ENCODE results near the gene CES5A.
A peak's percentile ranks its signal among the peaks of the same experiment; 100 is the strongest.
"Not testable (repeated sequence)": the region's sequence is repeated elsewhere in the genome, so short reads cannot be mapped to it uniquely, and the experiment has no call there.

The CES5A gene

DNA sequence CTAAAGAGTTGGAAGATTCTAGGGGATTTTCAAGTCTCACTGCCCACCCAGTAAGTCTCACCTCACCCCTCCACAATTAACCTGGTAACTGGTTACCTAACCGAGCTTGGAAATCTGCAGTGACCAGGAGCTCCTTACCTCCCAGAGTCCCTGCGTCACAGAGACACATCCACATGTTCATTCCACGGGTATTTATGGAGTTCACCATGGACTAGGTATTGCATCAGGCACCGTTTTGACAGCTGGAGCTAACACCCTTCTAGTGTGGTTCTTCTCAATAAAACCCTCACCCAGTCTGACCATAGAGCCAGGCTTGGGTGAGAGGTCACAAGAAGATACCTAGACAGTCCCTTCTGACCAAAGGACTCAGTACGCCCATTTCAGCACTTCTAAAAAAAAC is 2.1 kb downstream of the CES5A start:
- DNase-seq (ENCODE audit: low spot score) = no peak

DNA sequence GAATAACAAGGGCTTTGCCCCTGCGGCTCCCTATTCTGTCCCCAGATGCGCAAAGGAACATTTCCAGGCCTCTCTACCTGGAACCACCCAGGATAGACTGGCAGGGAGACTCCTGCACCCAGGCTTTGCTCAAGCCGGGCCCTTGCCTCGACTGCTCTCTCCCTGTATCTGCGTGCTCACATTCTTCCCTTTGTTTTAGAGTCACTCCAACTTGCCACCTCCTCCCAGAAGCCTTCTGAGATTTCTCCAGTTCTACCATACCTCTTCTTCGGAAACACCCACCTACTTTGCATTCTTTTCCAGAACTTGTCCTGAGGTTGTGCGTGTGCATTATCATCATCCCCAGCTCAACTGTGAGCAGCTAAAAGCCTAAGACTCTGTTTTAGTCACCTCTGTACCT is 3.0 kb downstream of the CES5A start:
- DNase-seq (ENCODE audit: low spot score) = no peak

DNA sequence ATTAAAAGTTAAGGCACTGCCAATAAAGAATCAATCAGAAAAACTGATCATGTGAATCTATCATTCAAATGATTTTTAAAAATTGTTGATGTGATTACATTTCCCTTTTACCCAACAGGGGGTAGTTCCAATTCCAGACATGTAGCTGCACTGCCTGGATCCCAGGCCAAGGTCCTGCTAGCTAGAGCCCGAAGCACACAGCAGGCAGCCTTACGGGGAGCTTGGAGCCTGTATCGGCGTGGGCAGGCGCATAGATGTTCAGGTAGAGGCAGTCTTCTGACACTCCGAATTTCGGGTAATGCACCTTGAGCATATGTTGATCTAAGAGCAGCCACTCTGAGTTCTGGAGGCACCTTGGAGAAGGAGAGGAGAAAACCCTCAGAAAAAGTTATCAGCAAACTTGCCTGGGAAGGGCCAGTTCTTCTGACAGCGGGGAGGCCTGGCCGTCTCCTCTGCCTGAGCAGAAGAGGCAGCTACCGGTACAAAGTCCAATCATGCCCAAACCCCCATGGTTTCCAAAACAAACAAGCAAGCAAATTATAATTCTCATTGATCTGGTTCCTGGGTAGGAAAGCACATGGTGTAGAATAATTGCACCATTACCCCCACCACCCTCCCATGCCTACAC is 3.6 kb downstream of the CES5A start:
- no peak for DNase-seq (ENCODE audit: low spot score)

DNA sequence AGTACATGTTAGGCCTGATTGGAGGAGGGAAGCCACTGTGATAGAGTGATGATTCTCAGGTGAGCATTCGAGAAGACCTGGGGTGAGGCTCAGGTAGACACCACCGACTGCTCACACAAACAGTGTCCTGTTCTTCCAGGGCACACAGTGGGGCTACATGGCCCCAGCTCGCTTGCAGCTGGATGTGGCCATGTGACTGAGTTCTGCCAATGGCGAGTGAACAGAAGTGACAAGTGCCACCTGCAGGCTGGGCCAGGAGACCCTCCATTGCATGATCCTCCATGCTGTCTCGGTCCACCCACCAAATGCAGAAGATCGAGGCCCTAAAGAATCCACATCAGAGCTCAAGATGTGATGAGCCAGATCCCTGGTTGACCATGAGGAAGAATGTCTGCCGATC is 6.2 kb downstream of the CES5A start:
- no peak for DNase-seq (ENCODE audit: low spot score)

DNA sequence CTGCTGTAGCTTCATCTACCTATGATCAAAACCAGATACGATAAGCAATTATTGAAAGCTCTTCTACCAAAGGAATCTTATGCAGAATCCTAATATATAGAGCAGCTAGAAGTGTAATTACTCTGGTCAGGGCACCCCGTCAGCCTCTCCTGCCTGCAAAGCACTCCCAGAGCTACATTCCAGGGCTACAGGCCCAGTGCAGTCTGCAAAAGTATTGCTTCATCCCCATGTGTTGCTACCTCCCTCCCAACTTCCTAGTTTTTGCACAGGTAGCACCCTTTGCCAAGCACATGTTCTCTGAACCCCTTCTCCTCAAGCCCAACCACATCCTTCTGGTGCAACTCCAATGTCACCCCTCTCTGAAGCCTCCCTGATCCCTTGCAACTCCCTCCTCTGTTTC is 7.0 kb downstream of the CES5A start:
- DNase-seq (ENCODE audit: low spot score) = no peak

DNA sequence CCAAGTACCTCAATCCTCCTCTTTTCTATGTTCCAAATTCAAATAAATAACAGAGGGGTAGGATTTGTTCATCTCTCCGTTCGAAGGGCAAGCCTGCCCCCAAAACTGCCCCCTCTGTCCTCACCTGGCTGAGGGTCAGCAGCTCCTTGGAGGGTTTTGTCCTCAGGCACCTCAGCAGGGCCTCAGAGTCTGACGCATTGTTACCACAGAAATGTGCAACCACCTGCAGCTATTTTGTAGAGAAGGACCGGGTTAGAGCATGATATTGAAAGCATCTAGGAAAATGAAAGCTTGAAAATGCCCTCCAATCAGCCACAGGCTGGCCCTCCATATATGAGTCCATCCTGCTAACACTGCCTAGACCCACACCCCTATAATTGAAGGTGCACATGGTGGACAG is 13.9 kb downstream of the CES5A start:
- DNase-seq (ENCODE audit: low spot score) = no peak

DNA sequence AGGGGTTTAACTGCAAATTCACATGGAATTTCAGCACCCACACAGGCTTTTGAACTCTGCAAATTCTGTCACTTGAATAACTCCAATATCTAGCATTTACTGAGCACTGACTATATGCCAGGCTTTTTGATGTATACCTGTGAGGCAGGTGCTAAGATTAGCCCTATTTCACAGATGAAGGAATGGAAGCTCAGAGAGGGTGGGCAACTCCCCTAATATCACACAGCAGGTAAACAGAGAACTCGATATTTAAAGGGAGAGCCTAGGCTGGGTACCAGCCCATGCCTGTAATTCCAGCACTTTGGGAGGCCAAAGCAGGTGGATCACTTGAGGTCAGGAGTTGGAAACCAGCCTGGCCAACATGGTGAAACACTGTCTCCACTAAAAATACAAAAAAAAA is 17.5 kb downstream of the CES5A start:
- DNase-seq (ENCODE audit: low spot score) = not testable (repeated sequence)

DNA sequence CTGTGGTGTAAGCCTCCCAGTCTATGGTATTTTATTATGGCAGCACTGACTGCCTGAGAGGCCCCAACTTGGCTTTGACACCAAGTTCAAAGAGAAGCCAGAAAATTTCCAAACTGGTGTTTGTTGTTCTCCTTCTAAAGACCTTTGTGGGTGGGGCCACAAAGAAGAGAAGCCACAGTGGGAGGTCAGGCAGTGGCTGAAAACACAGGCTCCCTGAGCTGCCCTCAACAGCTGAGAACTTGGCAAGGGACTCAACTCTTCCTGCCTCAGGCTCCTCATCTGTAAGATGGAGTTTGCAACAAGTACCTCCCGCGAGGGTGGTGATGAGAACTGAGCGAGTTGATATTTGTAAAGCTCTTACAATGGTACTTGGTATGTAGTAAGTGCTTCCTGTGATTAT is 18.2 kb downstream of the CES5A start:
- DNase-seq (ENCODE audit: low spot score) = no peak

DNA sequence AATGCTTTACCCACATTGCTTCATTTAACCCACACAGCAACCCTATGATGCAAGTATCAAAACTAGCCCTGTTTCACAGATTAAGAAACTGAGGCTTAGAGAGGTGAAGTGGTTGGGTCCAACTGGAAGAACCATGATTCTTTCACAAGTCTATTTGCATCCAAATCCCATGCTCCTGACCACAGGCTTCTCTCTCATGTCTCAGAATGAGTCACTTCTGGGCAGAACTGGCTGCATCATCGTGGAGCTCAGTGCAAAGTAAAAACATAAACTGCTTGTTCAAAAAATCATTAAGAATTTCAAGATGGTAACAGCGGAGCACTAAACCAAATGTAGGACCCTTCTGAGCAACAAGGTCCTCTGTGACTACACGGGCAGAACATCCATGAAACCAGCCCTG is 22.1 kb downstream of the CES5A start:
- DNase-seq (ENCODE audit: low spot score) = no peak

DNA sequence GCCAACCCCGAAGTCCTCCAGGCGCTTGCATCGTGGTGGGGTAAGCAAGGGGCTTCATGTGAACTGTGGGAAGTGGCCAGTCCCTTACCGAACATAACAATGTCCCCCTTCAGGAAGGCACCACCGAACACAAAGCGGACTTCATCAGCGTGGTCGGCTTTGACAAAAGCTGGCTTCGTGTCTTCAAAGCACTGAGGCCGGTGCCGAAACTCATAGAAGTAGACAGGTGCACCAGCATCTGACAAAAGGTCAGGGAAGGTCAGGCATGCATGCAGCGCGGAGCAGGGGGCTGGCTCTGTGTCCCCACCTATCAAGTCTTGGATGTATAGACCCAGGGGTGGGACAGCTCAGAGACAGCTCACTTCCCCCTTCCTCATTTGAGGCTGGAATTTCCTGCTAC is 25.6 kb downstream of the CES5A start:
- DNase-seq (ENCODE audit: low spot score) = no peak

DNA sequence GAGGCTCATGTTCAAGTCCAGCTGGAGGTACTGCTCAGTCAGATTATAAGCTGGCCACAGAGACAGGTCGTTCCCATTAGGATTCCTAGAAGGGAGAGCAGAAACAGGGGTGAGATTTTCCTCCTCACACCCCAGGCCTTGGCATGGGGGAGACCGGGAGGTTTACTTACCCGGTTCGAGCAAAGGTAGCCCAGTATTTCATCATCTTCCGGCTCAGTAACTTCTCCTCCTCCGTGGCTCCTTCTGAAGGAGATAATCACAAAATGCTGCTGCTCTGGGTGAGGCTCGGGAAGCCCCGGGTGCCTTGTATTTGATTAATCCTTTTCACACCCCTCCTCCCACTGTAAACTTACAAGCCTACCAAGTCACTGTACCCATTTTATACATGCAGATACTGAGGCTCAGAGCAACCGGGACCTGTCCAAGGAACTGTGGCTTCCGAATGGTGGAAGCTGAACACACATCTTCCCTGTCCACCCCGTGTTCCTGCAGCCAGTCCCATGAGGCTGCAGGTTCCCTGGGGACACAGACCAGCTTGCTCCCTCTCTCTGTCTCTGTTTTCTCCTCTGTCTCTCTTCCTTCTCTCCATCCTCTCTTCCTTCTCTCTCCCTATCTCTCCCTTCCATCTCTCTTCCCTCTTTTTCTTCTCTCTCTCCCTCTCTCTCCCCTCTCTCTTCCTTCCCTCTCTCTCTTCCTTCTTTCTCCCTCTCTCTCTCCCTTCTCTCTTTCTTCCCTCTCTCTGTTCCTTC is 28.4 kb downstream of the CES5A start:
- DNase-seq (ENCODE audit: low spot score) = no peak

DNA sequence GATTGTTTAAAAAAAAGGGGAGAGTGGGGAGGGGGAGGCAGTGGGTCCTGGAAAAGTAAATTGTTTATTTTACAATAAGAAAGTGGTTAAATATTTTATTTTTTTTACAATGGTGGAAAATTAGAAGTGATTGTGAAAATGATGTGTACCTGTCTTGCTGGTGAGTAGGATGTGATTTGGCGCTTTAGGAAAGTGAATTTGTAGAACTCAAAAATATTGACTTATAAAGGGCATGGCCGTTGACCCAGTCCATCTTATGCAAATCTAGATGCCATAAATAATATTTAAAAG is 32.1 kb downstream of the CES5A start:
- DNase-seq (ENCODE audit: low spot score) = no peak

DNA sequence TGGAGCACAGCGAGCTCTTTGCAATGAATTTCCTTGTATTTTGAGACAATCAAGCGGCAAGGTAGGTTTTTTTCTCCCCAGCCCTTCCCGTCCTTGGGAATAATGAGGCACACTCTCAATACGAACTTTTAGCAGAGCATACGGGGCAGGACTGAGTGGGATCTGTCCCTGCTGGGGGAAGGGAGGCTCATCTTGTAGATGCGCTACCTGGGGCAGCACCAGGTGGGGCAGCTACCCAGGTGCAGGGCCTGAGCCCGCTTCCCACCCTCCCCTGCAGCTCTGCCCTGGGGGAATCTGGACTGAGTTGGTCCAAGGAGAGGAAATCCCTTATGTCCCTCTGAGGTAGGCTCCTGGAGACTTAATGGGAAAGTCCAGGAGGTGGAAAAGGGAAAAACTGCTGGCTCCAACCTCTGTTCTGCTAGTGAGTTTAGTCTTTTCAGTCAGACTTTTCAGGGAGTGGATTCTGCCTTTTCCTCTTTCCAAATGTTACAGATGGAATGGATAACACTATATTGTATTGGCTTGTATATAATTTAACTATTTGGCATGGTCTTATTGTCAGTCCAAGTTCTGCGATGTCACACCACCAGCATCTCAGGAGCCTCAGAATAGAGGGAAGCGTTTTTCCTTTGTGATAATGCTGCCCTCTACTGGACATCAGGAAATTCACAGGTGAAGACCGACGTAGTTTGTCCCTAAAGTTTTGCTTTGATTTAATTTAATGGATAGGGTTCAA is 32.6 kb downstream of the CES5A start:
- DNase-seq (ENCODE audit: low spot score) = peak; percentile 45

DNA sequence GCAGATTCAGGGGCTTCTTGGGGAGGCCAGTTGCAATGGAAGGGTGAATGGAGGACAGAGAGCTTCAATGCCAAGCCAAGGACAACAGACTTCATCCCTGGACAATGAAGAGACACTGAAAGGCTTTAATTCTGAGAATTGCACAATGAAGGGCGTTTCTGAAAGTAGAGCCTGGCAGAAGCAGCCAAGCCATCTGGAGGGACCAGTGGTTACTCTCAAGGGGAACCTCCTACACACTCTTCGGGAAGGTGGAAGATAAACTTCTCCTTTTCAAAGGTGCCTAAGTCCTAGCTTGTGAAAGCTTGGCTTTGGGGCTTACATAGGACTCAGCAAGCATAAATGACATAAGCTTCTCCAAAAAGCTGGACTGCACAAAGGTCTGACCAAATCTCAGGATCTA is 36.1 kb downstream of the CES5A start:
- DNase-seq (ENCODE audit: low spot score) = no peak

DNA sequence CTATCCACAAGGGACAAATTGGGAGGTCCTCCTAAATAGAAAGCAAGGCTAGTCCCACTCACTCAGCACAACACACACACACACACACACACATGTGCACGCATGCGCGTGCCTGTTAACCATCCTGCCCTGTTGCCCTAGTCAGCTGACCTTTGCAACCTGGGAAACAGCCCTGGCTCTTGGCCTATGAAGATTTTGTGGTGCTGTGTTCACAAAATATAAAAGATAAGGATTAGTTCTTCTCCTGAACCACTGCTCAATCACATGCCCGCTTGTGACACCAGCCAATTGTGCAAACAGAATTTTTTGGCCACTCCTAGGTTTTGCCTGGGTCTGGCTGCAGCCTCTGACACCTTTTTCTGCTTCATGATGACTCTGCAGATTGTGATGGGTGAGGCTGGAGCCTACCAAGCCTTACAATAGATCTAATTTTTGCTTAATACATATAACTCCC is 39.0 kb downstream of the CES5A start:
- no peak for DNase-seq (ENCODE audit: low spot score)

DNA sequence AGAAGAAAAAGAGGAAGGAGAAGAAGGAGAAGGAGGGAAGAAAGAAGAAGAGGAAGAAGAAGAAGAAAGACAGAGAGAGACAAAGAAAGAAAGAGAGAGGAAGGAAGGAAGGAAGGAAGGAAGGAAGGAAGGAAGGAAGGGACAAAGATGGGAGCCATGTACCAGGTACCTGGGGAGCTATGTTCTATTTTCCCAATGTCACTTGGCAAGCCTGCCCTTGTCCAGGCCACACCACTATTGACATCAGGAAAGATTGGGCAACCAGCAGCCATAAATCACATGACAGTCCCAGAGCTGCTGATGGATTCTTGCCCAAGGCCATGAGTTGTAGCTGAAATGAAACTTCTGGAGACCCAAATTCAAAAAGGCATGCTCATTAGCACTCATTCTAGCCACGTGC is 39.6 kb downstream of the CES5A start:
- DNase-seq (ENCODE audit: low spot score) = no peak

DNA sequence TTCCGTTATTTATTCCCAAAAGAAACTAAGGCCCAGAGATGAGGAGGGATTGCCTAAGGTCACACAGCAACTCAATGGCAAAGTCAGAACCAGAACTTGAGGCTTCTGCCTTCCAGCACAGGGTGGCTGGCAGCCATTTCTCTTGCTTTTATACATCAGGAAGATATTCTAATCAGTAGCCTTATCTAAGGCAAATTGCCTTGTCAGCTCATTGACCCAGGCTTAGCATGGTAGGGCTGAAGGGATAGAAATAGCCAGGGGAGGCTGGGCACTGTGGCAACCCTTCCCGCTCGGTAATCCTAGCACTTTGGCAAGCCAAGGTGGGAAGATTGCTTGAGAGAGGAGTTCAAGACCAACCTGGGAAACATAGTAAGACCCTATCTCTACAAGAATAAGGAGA is 40.0 kb downstream of the CES5A start:
- not testable (repeated sequence) for DNase-seq (ENCODE audit: low spot score)

DNA sequence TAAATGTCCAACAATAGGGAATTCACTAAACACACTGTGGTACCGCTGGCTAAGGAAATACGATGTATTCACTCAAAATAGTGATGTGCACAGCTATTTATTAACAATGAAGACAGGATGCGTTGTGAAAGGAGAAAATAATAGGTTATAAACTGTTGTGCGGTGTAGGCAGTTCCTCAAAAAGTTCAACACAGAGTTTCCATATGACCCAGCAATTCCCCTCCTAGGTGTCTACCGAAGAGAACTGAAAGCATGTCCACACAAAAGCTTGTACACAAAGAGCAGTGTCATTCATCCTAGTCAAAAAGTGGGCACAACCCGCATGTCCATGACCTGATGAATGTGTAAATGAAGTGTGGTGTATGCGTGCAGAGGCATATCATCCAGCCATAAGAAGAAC is 41.1 kb downstream of the CES5A start:
- DNase-seq (ENCODE audit: low spot score) = no peak

DNA sequence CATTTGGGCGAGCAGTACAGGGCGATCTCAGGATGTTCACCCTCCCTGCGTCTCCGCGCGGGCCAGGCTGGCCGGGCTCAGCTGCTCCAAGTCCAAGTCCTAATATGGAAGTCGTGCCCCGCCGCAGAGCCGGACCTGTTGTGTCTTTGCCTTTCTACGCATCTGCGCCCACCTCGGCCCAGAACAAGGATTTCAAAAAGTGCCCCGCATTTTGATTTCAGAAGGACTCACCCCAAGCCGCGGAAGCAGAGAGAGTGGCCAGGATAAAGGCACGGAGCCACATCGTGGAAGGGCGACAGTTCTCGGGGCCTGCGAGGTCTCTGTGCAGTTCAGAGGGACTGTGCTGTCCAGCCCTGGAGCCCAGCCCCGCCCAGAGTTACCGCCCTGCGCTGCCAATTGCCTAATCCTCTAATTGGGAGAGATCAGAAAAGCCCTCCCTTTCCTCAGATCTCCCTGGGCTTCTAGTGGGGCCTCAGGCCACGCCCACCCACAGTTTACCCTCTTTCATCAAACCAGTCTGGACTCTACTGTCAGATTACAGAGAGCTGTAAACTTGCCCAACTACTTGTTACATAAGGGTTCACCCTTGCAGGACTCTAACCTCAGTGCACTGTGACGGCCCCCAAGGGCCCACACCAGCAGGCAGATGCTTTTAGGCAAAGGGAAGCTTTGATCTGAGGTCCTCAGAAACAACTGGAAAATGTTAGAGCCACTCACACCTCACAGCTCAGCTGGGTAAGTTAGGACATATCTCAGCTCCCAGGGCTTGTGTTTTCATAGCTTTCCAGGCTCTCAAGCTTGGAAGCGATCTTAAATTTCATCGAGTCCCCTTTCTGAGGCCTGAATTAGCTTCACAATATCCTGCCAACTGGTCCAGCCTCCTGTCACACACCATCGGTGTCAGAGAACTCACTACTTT is 42.1 kb downstream of the CES5A start, which contains the start of gene CES1:
CES1 (minus strand) TSS at position 324 of the 919 bp plus-strand sequence; CDS start at position 283, 41 bp downstream.
- DNase-seq (ENCODE audit: low spot score) = no peak

DNA sequence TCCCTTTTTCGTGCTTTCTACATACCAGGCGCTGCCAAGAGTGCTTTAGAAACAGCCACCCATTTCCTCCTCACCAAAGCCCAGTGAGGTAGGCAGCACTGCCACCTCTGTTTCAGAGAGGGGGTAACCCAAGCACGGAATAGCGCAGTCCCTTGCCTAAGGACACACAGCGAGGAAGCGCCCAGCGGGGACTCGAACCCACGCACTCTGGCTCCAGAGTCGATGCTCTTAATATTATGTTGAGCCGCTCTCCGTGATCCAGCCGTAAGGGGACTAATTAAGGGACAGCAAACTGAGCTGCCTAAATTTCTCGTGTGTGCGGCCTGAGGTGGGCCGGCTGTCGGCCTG is 42.8 kb downstream of the CES5A start:
- DNase-seq (ENCODE audit: low spot score) = no peak

DNA sequence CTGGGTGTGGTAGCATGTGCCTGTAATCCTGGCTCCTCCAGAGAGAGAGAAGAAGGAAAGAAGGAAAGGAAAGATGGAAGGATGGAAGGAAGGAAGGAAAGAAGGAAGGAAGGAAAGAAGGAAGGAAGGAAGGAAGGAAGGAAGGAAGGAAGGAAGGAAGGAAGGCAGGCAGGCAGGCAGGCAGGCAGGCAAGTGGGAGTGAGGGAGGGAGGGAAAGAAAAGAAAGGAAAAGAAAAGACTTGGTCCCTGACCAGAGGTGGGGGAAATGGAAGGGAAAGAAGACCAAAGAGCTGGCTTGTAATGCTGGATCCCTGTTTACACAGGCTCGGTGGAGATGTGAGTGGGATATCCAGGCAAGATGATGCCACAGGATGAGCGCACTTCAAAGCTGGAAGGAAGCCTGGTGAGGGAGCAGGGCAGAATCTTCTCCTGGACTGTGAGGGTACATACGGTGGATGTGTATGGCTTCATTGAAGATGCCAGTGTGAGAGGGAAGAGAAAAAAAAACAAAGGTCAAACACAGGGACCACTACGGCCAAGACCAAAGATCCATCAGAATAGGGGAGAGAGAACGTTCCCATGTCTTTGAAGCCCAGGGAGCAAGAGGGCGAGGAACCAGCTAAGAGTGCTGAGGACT is 44.4 kb downstream of the CES5A start:
- no peak for DNase-seq (ENCODE audit: low spot score)
